HepG2 (cell line): Measurements from ENCODE around the gene CREB1. TPM values are rescaled to one million over a fixed set of nuclear protein-coding genes. Genes with fewer than 3 reads are reported as not detected.

ENCODE experiments used
- FOSL1 ChIP-seq: sonication (generic); formaldehyde crosslinking; IDR thresholded peaks from 2 replicates; pipeline ENCODE4 v1.9.0; 2021; ENCODE audit warnings: missing genetic modification reagents, borderline replicate concordance
- KAT2B ChIP-seq: fragments of 150-350 bp; IDR thresholded peaks from 2 replicates; pipeline ENCODE4 v1.6.1; 2014; ENCODE audit warnings: low read depth, low read length, borderline replicate concordance
- MXI1 ChIP-seq: IDR thresholded peaks from 3 replicates; pipeline ENCODE4 v1.6.1; 2012; ENCODE audit warnings: low read depth, low read length, inconsistent platforms, borderline replicate concordance
- POLR2AphosphoS2 ChIP-seq: IDR thresholded peaks from 2 replicates; pipeline ENCODE4 v1.6.1; 2011; ENCODE audit warnings: low read depth, low read length, improper control_type of control experiment
- SMYD3 ChIP-seq: sonication (generic); formaldehyde crosslinking; IDR thresholded peaks from 2 replicates; pipeline ENCODE4 v1.8.1; 2023; ENCODE audit warnings: mild to moderate bottlenecking, missing genetic modification reagents
- TCF7 ChIP-seq: sonication (generic); IDR thresholded peaks from 2 replicates; pipeline ENCODE4 v1.6.1; 2016; ENCODE audit warnings: antibody characterized with exemption, low read depth
- THAP9 ChIP-seq: sonication (generic); formaldehyde crosslinking; IDR thresholded peaks from 2 replicates; pipeline ENCODE4; 2020; ENCODE audit warnings: missing genetic modification reagents, mild to moderate bottlenecking, borderline replicate concordance
- XRCC5 ChIP-seq: fragments of 200-400 bp; formaldehyde crosslinking; optimal IDR thresholded peaks from 2 replicates; pipeline ENCODE3; 2017; ENCODE audit warnings: mild to moderate bottlenecking, low read length
- ZNF263 ChIP-seq: sonication (generic); formaldehyde crosslinking; IDR thresholded peaks from 2 replicates; pipeline ENCODE4 v1.4.0; 2020; ENCODE audit warnings: missing genetic modification reagents
- ZNF292 ChIP-seq: sonication (generic); formaldehyde crosslinking; IDR thresholded peaks from 2 replicates; pipeline ENCODE4 v1.8.1; 2022; ENCODE audit warnings: mild to moderate bottlenecking, low read depth, missing genetic modification reagents, borderline replicate concordance
- polyA plus RNA-seq, 8 experiments: library from polyadenylated mRNA; depleted of rRNA in 3 of 8; stranded (reverse) in 7 of 8; unstranded in 1 of 8; fragments of >200 nt; fragmentation: Illumina TruSeq in 4 of 8; extraction: Trizol in 4 of 8; gene quantifications; 2 replicates each; pipeline versions ENCODE4 v1.2.1 to v1.2.3, GENCODE V29; 2011 to 2016; ENCODE audit warnings: low read depth in 4 of 8, missing spikeins in 1 of 8, mixed read lengths in 1 of 8; ENCODE audit not compliant: insufficient read depth in 1 of 8
- total RNA-seq, 5 experiments: library from RNA; depleted of rRNA; stranded (reverse); fragments of >200 nt; fragmentation: Illumina TruSeq; extraction: Trizol; gene quantifications; 2 replicates each; pipeline ENCODE4 v1.2.3, GENCODE V29; 2016; ENCODE audit warnings: low read depth in 1 of 5
- TF ChIP-seq, protein P1 (sequence below): sonication (generic); formaldehyde crosslinking; IDR thresholded peaks from 2 replicates; pipeline ENCODE4 v1.4.0; 2020; ENCODE audit warnings: mild to moderate bottlenecking, missing genetic modification reagents
- TF ChIP-seq, protein P2 (sequence below): sonication (generic); formaldehyde crosslinking; IDR thresholded peaks from 2 replicates; pipeline ENCODE4 v1.4.0; 2020; ENCODE audit warnings: mild to moderate bottlenecking, missing genetic modification reagents, borderline replicate concordance
- TF ChIP-seq, protein P3 (sequence below): sonication (generic); formaldehyde crosslinking; IDR thresholded peaks from 2 replicates; pipeline ENCODE4 v1.4.0; 2020; ENCODE audit warnings: missing genetic modification reagents, low read depth, mild to moderate bottlenecking, borderline replicate concordance

Gene CREB1
- total and polyA plus RNA-seq, 2 of the 13 experiments (the other 11 are each of a cell fraction or from before 2014, with no cell fraction given) = 51.8 to 51.9 TPM

- TF ChIP-seq, protein P1, sequence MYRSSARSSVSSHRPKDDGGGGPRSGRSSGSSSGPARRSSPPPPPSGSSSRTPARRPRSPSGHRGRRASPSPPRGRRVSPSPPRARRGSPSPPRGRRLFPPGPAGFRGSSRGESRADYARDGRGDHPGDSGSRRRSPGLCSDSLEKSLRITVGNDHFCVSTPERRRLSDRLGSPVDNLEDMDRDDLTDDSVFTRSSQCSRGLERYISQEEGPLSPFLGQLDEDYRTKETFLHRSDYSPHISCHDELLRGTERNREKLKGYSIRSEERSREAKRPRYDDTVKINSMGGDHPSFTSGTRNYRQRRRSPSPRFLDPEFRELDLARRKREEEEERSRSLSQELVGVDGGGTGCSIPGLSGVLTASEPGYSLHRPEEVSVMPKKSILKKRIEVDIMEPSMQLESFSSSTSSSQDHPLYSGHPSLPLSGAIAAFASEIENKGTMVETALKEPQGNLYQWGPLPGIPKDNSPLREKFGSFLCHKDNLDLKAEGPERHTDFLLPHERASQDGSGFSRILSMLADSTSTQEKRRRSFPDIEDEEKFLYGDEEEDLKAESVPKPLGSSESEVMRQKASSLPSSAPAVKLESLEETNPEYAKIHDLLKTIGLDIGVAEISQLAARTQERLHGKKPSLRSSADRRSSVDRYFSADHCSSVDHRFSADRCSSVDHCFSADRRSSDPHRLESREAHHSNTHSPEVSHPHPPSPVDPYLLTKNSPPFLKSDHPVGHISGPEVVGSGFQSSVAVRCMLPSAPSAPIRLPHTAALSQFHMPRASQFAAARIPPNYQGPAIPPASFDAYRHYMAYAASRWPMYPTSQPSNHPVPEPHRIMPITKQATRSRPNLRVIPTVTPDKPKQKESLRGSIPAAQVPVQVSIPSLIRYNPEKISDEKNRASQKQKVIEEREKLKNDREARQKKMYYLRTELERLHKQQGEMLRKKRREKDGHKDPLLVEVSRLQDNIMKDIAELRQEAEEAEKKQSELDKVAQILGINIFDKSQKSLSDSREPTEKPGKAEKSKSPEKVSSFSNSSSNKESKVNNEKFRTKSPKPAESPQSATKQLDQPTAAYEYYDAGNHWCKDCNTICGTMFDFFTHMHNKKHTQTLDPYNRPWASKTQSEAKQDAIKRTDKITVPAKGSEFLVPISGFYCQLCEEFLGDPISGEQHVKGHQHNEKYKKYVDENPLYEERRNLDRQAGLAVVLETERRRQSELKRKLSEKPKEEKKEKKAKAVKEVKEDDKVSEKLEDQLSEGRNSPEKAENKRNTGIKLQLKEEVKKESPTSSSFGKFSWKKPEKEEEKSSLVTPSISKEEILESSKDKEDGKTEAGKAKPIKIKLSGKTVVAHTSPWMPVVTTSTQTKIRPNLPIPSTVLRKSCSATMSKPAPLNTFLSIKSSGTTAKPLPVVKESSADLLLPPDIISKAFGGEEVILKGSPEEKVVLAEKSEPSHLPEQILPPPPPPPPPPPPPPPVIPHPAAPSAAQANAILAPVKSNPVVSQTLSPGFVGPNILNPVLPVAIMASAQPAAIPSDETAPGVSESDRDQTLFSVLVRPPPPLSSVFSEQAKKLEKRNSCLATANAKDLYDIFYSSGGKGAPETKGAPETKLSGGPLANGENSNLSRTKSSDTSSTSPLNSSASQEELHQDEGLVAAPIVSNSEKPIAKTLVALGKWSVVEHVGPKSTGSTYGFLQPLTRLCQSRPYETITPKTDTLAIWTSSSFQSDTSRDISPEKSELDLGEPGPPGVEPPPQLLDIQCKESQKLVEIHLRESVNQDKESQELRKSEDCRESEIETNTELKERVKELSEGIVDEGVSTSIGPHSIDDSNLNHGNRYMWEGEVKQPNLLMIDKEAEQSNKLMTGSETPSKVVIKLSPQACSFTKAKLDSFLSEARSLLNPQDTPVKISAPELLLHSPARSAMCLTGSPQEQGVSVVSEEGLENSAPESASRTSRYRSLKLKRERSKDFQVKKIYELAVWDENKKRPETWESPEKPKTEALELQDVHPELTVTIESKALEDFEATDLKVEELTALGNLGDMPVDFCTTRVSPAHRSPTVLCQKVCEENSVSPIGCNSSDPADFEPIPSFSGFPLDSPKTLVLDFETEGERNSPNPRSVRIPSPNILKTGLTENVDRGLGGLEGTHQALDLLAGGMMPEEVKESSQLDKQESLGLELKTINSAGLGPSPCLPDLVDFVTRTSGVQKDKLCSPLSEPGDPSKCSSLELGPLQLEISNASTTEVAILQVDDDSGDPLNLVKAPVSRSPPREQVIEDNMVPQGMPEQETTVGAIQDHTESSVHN = no peak
- TF ChIP-seq KAT2B (no peak), ZNF292 (CRISPR knock-in tag) (no peak), ZNF263 (CRISPR knock-in tag) (peak; percentile 61; the same call in 1 of the 2 replicates), MXI1 (no peak; the same call in 2 of the 3 replicates), XRCC5 (no peak), POLR2AphosphoS2 (no peak), SMYD3 (CRISPR knock-in tag) (no peak), THAP9 (CRISPR knock-in tag) (no peak), FOSL1 (no peak), TCF7 (no peak)
- TF ChIP-seq, protein P2, sequence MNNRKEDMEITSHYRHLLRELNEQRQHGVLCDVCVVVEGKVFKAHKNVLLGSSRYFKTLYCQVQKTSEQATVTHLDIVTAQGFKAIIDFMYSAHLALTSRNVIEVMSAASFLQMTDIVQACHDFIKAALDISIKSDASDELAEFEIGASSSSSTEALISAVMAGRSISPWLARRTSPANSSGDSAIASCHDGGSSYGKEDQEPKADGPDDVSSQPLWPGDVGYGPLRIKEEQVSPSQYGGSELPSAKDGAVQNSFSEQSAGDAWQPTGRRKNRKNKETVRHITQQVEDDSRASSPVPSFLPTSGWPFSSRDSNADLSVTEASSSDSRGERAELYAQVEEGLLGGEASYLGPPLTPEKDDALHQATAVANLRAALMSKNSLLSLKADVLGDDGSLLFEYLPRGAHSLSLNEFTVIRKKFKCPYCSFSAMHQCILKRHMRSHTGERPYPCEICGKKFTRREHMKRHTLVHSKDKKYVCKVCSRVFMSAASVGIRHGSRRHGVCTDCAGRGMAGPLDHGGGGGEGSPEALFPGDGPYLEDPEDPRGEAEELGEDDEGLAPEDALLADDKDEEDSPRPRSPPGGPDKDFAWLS (CRISPR knock-in tag) = no peak
- TF ChIP-seq, protein P3, sequence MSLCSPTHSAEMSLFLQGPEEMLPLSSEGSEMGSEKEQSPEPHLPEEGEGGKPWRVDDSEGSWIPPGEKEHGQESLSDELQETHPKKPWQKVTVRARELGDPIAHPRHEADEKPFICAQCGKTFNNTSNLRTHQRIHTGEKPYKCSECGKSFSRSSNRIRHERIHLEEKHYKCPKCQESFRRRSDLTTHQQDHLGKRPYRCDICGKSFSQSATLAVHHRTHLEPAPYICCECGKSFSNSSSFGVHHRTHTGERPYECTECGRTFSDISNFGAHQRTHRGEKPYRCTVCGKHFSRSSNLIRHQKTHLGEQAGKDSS (CRISPR knock-in tag) = peak; percentile 42; the same call in 1 of the 2 replicates
Measured at GRCh38 chr2:207619764-207620203, 90.0 kb downstream of the CREB1 start (continued).
